Coronary artery (tissue), 2 donors: ENCODE results near the gene MEIS1.
A peak's percentile ranks its signal among the peaks of the same experiment; 100 is the strongest.

Experiments used
- DNase-seq: peaks from one replicate; pipeline ENCODE4 v3.0.0-alpha.2; 2017; ENCODE audit warnings: low spot score
- H3K27ac ChIP-seq, 2 donors: fragments of 200-600 bp; sonication (generic); one replicate each; pipeline ENCODE4 v1.5.1; 2016 to 2019
- H3K4me3 ChIP-seq: fragments of 200-600 bp; sonication (generic); 2 replicates; pipeline ENCODE4 v1.5.1; 2016; ENCODE audit warnings: mild to moderate bottlenecking, moderate library complexity
- TF ChIP-seq, protein P1 (sequence below): fragments of 200-600 bp; sonication (generic); IDR thresholded peaks from one replicate; pipeline ENCODE4 v1.5.1; 2019; ENCODE audit warnings: antibody characterized with exemption

The MEIS1 gene

GRCh38 chr2:66469214-66469902 lies 34.4 kb downstream of the MEIS1 start:
- TF ChIP-seq, protein P1, sequence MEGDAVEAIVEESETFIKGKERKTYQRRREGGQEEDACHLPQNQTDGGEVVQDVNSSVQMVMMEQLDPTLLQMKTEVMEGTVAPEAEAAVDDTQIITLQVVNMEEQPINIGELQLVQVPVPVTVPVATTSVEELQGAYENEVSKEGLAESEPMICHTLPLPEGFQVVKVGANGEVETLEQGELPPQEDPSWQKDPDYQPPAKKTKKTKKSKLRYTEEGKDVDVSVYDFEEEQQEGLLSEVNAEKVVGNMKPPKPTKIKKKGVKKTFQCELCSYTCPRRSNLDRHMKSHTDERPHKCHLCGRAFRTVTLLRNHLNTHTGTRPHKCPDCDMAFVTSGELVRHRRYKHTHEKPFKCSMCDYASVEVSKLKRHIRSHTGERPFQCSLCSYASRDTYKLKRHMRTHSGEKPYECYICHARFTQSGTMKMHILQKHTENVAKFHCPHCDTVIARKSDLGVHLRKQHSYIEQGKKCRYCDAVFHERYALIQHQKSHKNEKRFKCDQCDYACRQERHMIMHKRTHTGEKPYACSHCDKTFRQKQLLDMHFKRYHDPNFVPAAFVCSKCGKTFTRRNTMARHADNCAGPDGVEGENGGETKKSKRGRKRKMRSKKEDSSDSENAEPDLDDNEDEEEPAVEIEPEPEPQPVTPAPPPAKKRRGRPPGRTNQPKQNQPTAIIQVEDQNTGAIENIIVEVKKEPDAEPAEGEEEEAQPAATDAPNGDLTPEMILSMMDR: no peak
- no peak for DNase-seq
- Histone ChIP-seq H3K4me3 (no peak overlapping the region), H3K27ac (no peak overlapping the region)

GRCh38 chr2:66470199-66470598 lies 35.3 kb downstream of the MEIS1 start:
- TF ChIP-seq, protein P1: no peak
- Histone ChIP-seq H3K4me3 (no peak overlapping the region), H3K27ac (no peak overlapping the region)
- DNase-seq: no peak

GRCh38 chr2:66472225-66472843 lies 37.4 kb downstream of the MEIS1 start:
- Histone ChIP-seq H3K27ac (no peak overlapping the region), H3K4me3 (no peak overlapping the region)
- DNase-seq: no peak
- TF ChIP-seq, protein P1: no peak

- DNase-seq: no peak
- Histone ChIP-seq H3K27ac (peak overlapping the region; percentile 25 to 52), H3K4me3 (no peak overlapping the region)
- TF ChIP-seq, protein P1: no peak
Measured at GRCh38 chr2:66477135-66477842, 42.4 kb downstream of the MEIS1 start.

DNA sequence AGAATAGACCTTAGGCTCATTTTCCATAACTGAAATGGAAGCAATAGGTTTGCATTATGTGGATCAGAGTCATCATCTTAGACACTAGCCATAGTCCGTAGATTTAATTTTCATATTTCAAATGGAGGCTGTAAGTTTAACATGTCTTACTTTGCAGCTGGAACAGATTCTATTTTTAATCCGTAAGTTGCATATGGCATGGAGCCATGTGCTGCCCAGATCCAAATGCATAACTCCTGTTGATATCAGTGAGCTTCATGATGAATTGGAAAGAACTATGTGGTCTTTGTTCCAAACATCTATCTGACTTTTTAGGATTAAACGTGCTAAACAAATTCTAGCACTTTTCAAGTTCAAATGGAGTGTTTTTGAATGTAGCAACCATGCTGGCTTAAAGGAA lies 43.4 kb downstream of the MEIS1 start:
- Histone ChIP-seq H3K27ac (peak overlapping the region; percentile 12 to 70), H3K4me3 (no peak overlapping the region)
- TF ChIP-seq, protein P1: no peak
- no peak for DNase-seq

DNA sequence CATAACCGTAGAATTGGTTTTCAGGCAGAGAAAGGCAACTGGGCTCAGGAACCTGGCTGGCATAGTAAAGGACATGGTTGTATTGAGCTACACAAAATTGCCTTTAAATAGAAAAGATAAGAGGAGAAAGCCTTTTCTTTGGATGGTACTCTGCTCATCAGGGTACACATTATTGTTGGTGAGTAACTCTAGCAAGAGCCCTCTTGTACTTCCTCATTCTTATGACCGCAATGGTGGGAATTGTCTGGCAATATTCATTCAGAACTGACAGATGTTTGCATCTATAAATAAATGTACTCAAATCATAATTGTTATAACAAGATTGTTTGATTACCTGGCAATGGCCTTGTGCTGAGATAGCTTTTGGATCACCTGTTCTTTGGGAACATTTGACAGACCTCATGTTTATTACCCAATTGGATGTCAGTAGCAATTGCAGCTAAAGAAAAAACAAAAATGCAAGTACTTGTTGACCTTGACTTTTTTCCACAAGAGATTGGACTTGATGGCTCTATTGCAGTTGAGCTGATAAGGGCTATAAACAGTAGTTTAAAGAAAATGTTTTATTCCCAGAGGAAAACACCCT lies 43.9 kb downstream of the MEIS1 start:
- H3K4me3 ChIP-seq: no peak overlapping the region
- H3K27ac ChIP-seq: peak overlapping the region; percentile 12 to 70
- DNase-seq: no peak
- TF ChIP-seq, protein P1: no peak
